ENCODE data around the gene CYB5R4. TPM values are rescaled to one million over a fixed set of nuclear protein-coding genes. Genes with fewer than 3 reads are reported as not detected.

CYB5R4 gene
- total and polyA plus RNA-seq, 2 of the 8 experiments (the other 6 are each of a cell fraction or from before 2014, with no cell fraction given): 2.8 to 14.6 TPM

DNA sequence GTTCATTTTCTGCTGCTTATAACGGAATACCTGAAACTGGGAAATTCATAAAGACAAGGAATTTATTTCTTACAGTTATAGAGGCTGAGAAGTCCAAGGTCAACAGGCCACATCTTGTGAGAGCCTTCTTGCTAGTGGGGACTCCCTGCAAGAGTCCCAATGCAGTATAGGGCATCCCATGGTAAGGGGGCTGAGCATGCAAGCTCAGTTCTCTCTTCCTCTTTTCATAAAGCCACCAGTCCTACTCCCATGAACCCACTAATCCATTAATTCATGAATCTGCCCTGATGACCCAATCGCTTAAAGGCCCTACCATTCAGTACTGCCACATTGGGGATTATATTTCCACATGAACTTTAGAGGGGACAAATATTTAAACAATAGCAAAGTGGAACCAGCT lies 26.5 kb downstream of the CYB5R4 start:
- Histone ChIP-seq H3K56ac (replicated peaks; ENCODE audit: insufficient read length, low read depth, low read length) (no peak overlapping the region), H2BK15ac (ENCODE audit: low read length) (no peak overlapping the region), H3K18ac (ENCODE audit: extremely low read depth, low read length) (no peak overlapping the region), H3K23me2 (ENCODE audit: low read depth, low read length) (no peaks in the 10 kb centered on the region), H3K36me3 (ENCODE audit: control insufficient read depth in 2 of 4, insufficient read depth in 4 of 4, low read length in 3 of 4) (no peaks in the 10 kb centered on the region), H3K23ac (ENCODE audit: insufficient read length) (no peak overlapping the region), H3K4ac (replicated peaks; ENCODE audit: insufficient read length, low read depth, low read length) (no peak overlapping the region), H3K79me1 (ENCODE audit: low read depth, low read length) (no peaks in the 10 kb centered on the region), H2BK5ac (ENCODE audit: low read depth, low read length) (no peak overlapping the region), H2BK20ac (ENCODE audit: low read length) (no peak overlapping the region), H3K9ac (replicated peaks in 1 of 4; ENCODE audit: extremely low read depth in 1 of 4, low read depth in 3 of 4, low read length in 3 of 4) (no peak overlapping the region), H3K9me3 (ENCODE audit: insufficient read depth in 2 of 2, low read depth in 1 of 2, low read length in 1 of 2) (no peaks in the 10 kb centered on the region), H3K14ac (ENCODE audit: insufficient read length) (no peak overlapping the region), H2BK120ac (replicated peaks; ENCODE audit: low read depth, low read length) (no peak overlapping the region), H3K27ac (ENCODE audit: low read depth, low read length) (no peak overlapping the region), H4K5ac (ENCODE audit: insufficient read length, low read depth, low read length) (no peak overlapping the region), H2BK12ac (ENCODE audit: low read depth, low read length) (no peak overlapping the region), H3K4me2 (ENCODE audit: insufficient read depth in 1 of 2, low read depth in 2 of 2, low read length in 2 of 2) (no peak overlapping the region), H4K20me1 (replicated peaks in 1 of 2; ENCODE audit: control insufficient read depth in 1 of 2, insufficient read depth in 2 of 2, low read length in 2 of 2) (no peaks in the 10 kb centered on the region), H3K4me1 (replicated peaks in 1 of 4; ENCODE audit: control insufficient read depth in 3 of 4, insufficient read depth in 4 of 4, low read length in 3 of 4) (no peaks in the 10 kb centered on the region), H2AK5ac (ENCODE audit: low read depth, low read length) (no peak overlapping the region), H3K4me3 (ENCODE audit: extremely low read depth in 1 of 4, insufficient read depth in 2 of 4, low read depth in 3 of 4, low read length in 4 of 4) (no peak overlapping the region), H4K91ac (replicated peaks; ENCODE audit: insufficient read length, low read length) (no peak overlapping the region), H3K79me2 (ENCODE audit: control insufficient read depth in 1 of 2, insufficient read depth in 2 of 2, low read length in 2 of 2) (no peaks in the 10 kb centered on the region; a peak in 2 of 4 replicates), H4K8ac (ENCODE audit: extremely low read depth, insufficient read depth, low read length) (no peak overlapping the region), H2AFZ (ENCODE audit: low read length) (no peak overlapping the region), H3K27me3 (replicated peaks in 1 of 4; ENCODE audit: control insufficient read depth in 3 of 4, extremely low read depth in 1 of 4, insufficient read depth in 3 of 4, low read length in 3 of 4) (no peaks in the 10 kb centered on the region)
- TF ChIP-seq EP300 (IDR thresholded peaks at IDR 0.05; ENCODE audit: borderline replicate concordance in 1 of 2, low read depth in 2 of 2, low read length in 2 of 2) (no peak), BRCA1 (IDR thresholded peaks at IDR 0.05; ENCODE audit: low read depth, low read length) (no peak), ZNF274 (IDR thresholded peaks at IDR 0.05; ENCODE audit: borderline replicate concordance, extremely low read depth, low read length) (no peak), CBX5 (IDR thresholded peaks at IDR 0.05; ENCODE audit: low read depth, low read length) (no peak), ATF3 (IDR thresholded peaks at IDR 0.05; ENCODE audit: insufficient read depth, low read depth, low read length) (no peak), TCF12 (IDR thresholded peaks at IDR 0.05; ENCODE audit: low read depth, low read length) (no peak)
- 77% methylated on average over 2 of the region's 2 CpGs; no CpG with 5 or more reads in 1 of the 2 experiments for WGBS, 2 experiments (ENCODE audit: extremely low coverage in 1 of 2, insufficient coverage in 1 of 2, insufficient read length in 1 of 2, insufficient replicate concordance in 2 of 2, low coverage in 1 of 2, low lambda C conversion rate in 2 of 2, missing lambda C conversion rate in 1 of 2)
- DNase-seq (ENCODE audit: low read depth in 1 of 2, low spot score in 2 of 2): no peak
- FAIRE-seq: no peak
- CTCF ChIA-PET (ENCODE audit: partially characterized antibody): interaction anchor here (0.9 to 2.4 kb wide), 8 partner anchors 11 to 356 kb away, joined by 3 to 11 read pairs (median 4); no protein-coding TSS in a partner anchor
- POLR2A ChIA-PET (ENCODE audit: partially characterized antibody): no interaction called here
